Calu3 (cell line): ENCODE measurements around the gene LRRC28. TPM values are rescaled to one million over a fixed set of nuclear protein-coding genes. Genes with fewer than 3 reads are reported as not detected.

ENCODE experiments used
- BruUV-seq: library from RNA; stranded (reverse); fragments of 400-500 nt; replicated peaks from 2 replicates; lab custom pipeline; 2021; lab: Mats Ljungman, UMichigan
- CTCF ChIA-PET: fragments of 300-600 bp; sonication (Branson Sonifier 250); formaldehyde crosslinking; loops from one replicate; lab custom pipeline; 2022; ENCODE audit warnings: antibody characterized with exemption; lab: Charles Lee
- DNase-seq: peaks from one replicate; pipeline ENCODE4 v3.0.0; 2022
- H3K27ac Mint-ChIP-seq: one replicate; pipeline ENCODE4 v1.8.0; 2022; ENCODE audit warnings: mixed read lengths; ENCODE audit not compliant: unreplicated experiment
- H3K27me3 Mint-ChIP-seq: one replicate; pipeline ENCODE4 v1.8.0; 2022; ENCODE audit warnings: mixed read lengths; ENCODE audit not compliant: unreplicated experiment
- H3K36me3 Mint-ChIP-seq: one replicate; pipeline ENCODE4 v1.8.0; 2022; ENCODE audit warnings: mild to moderate bottlenecking, moderate library complexity, mixed read lengths; ENCODE audit not compliant: insufficient read depth, unreplicated experiment
- H3K4me1 Mint-ChIP-seq: one replicate; pipeline ENCODE4 v1.8.0; 2022; ENCODE audit warnings: mild to moderate bottlenecking, low read depth, mixed read lengths; ENCODE audit not compliant: unreplicated experiment
- H3K4me3 Mint-ChIP-seq: one replicate; pipeline ENCODE4 v1.8.0; 2022; ENCODE audit warnings: mild to moderate bottlenecking, low read depth, moderate library complexity, mixed read lengths; ENCODE audit not compliant: unreplicated experiment
- H3K9me3 Mint-ChIP-seq: one replicate; pipeline ENCODE4 v1.8.0; 2022; ENCODE audit warnings: low read depth, mixed read lengths; ENCODE audit not compliant: unreplicated experiment
- CTCF ChIP-seq: fragments of 200-600 bp; IDR thresholded peaks from one replicate; pipeline ENCODE4 v1.8.0; 2022; ENCODE audit warnings: antibody characterized with exemption; ENCODE audit not compliant: unreplicated experiment
- intact Hi-C: fragments of 100-400 bp; cut with micrococcal nuclease; formaldehyde crosslinking; loops from one replicate; pipeline ENCODE4 v1.10.0; 2022; ENCODE audit not compliant: unreplicated experiment
- total RNA-seq: library from RNA; stranded (reverse); gene quantifications from 2 replicates; pipeline ENCODE4 v1.2.3, GENCODE V29; 2022

Gene LRRC28
- total RNA-seq, 1 experiment from 2014 or later, result 21.8 TPM

GRCh38 chr15:99421172-99421656 lies 169.9 kb downstream of the LRRC28 start:
- H3K27me3 Mint-ChIP-seq, result no peaks in the 10 kb centered on the region
- H3K27ac Mint-ChIP-seq, result no peak overlapping the region
- no peaks in the 10 kb centered on the region for H3K36me3 Mint-ChIP-seq
- intact Hi-C loops, result no loop called here
- no TSS peak for BruUV-seq
- no peak for TF ChIP-seq CTCF
- no peak for DNase-seq
- CTCF ChIA-PET, result interaction anchor here (0.7 kb wide), 1 partner anchor 12 kb away, joined by 4 read pairs; no protein-coding TSS in a partner anchor
- H3K9me3 Mint-ChIP-seq, result peaks cover 2% of the 10 kb centered on the region
- no peak overlapping the region for H3K4me3 Mint-ChIP-seq
- peaks cover 20% of the 10 kb centered on the region for H3K4me1 Mint-ChIP-seq

DNA sequence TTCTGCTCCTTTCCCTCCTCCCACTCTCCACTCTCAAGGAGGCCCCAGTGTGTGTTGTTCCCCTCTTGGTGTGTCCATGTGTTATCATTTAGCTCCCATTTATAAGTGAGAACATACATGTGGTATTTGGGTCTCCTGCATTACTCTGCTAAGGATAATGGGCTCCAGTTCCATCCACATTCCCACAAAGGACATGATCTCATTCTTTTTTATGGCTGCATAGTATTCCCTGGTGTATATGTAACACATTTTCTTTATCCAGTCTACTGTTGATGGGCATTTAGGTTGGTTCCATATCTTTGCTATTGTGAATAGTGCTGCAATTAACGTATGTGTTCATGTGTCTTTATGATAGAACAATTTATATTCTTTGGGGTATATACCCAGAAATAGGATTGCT lies 170.5 kb downstream of the LRRC28 start:
- no peak for TF ChIP-seq CTCF
- Mint-ChIP-seq H3K4me1 (peaks cover 26% of the 10 kb centered on the region), H3K27ac (no peak overlapping the region), H3K4me3 (no peak overlapping the region), H3K9me3 (peaks cover 2% of the 10 kb centered on the region), H3K36me3 (no peaks in the 10 kb centered on the region), H3K27me3 (no peaks in the 10 kb centered on the region)
- CTCF ChIA-PET, result interaction anchor here (0.7 kb wide), 1 partner anchor 13 kb away, joined by 4 read pairs; no protein-coding TSS in a partner anchor
- no TSS peak for BruUV-seq
- no peak for DNase-seq
- intact Hi-C loops, result no loop called here

DNA sequence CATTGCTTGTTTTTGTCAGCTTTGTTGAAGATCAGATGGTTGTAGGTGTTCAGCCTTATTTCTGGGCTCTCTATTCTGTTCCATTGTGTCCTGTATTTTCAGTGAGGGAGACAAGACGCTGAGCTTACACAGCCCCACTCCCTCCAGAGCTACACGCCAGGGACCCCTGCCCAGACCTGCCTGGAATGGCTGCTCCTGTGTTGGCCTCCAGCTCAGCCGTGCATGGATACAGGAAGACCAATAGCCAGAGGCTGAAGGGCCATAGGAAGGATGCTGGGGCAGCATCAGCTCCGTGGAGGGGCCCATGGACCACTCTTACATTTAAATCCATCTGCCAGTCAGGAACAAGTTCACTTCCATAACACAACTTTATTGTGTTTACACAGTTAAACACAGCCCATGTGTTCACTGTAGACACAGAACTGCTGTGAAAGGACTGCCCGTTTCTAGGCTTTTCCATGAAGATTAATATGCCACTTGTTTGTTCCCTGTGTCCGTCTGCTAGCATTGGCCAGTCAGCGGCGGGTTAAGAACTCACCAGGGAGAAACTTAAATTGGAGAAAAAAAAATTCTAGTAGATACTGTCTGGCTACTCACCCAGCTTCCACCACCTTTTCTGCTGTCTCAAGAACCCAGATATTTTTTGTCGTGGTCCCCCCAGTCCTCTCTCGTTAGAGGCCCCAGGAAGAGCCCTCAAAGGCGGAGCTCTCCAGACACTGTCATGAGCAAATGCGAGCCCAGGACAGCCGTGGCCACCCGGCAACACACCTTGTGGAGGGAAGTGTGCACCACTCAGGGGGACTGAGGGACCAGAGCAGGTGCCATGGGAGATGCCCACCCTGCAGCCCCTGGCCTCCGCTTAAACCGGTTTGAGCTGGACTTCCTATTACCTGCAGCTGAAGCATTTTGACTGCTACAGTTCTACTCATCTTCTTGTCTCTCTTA lies 172.2 kb downstream of the LRRC28 start:
- intact Hi-C loops, result no loop called here
- H3K9me3 Mint-ChIP-seq, result peaks cover 2% of the 10 kb centered on the region
- no peak overlapping the region for H3K27ac Mint-ChIP-seq
- no peak for TF ChIP-seq CTCF
- peaks cover 36% of the 10 kb centered on the region for H3K4me1 Mint-ChIP-seq
- no TSS peak for BruUV-seq
- CTCF ChIA-PET, result no interaction called here
- no peak overlapping the region for H3K4me3 Mint-ChIP-seq
- H3K27me3 Mint-ChIP-seq, result no peaks in the 10 kb centered on the region
- no peaks in the 10 kb centered on the region for H3K36me3 Mint-ChIP-seq
- DNase-seq, result no peak

- no TSS peak for BruUV-seq
- no peaks in the 10 kb centered on the region for H3K9me3 Mint-ChIP-seq
- H3K27me3 Mint-ChIP-seq, result no peaks in the 10 kb centered on the region
- no peak for DNase-seq
- no peak overlapping the region for H3K4me3 Mint-ChIP-seq
- H3K27ac Mint-ChIP-seq, result no peak overlapping the region
- intact Hi-C loops, result no loop called here
- no peak for TF ChIP-seq CTCF
- peaks cover 36% of the 10 kb centered on the region for H3K4me1 Mint-ChIP-seq
- no peaks in the 10 kb centered on the region for H3K36me3 Mint-ChIP-seq
- CTCF ChIA-PET, result no interaction called here
Observed at GRCh38 chr15:99424131-99424571, 172.9 kb downstream of the LRRC28 start.
